K562 (cell line): ENCODE data around the gene CCNY. TPM values are rescaled to one million over a fixed set of nuclear protein-coding genes. Genes with fewer than 3 reads are reported as not detected.

Source experiments
- ATAC-seq: fragments of 200-7000 bp; cut with Tn5 transposase; 3 replicates; pipeline ENCODE4 v1.9.1; 2020; ENCODE audit warnings: moderate library complexity
- BruUV-seq: library from RNA; stranded (reverse); fragments of 400-500 nt; replicated peaks from 2 replicates; lab custom pipeline; 2021; lab: Mats Ljungman, UMichigan
- CTCF ChIA-PET: fragments of 300-600 bp; formaldehyde crosslinking; extraction: SDS; loops from one replicate; lab custom pipeline; 2021; ENCODE audit warnings: low intra/inter-chr PET ratio; lab: Yijun Ruan, JAX
- POLR2A ChIA-PET: fragments of 300-600, 350-650 bp; sonication (Branson Sonifier 250); formaldehyde crosslinking; extraction: SDS; loops from one replicate; lab custom pipeline; 2021; ENCODE audit warnings: antibody characterized with exemption, inconsistent platforms; lab: Yijun Ruan, JAX
- DNase-seq, 4 experiments: peaks; one replicate each; pipeline versions ENCODE4 v3.0.0 to v3.0.0-alpha.2; 2011 to 2018; ENCODE audit warnings: low spot score in 3 of 4, mixed read lengths in 3 of 4; ENCODE audit errors: extremely low read depth in 1 of 4
- FAIRE-seq: peaks from 2 replicates; lab custom pipeline; 2011; peaks lifted over from hg19 to GRCh38; lab: Jason Lieb, UNC
- H2AFZ ChIP-seq: 2 replicates; pipeline ENCODE4 v1.6.0; 2011; ENCODE audit warnings: low read depth, low read length, control low read depth, inconsistent platforms
- H3K27ac ChIP-seq: fragments of 200-600 bp; 3 replicates; pipeline ENCODE4 v1.8.0; 2011; ENCODE audit warnings: low read depth, mild to moderate bottlenecking, control low read depth, inconsistent platforms, low read length, moderate library complexity, mixed read lengths; ENCODE audit errors: extremely low read depth
- H3K27me3 ChIP-seq, 2 experiments: fragments of 300-600 bp in 1 of 2; 2 replicates in 1 of 2; 3 replicates in 1 of 2; pipeline versions ENCODE4 v1.6.0 to v1.8.0; 2011; ENCODE audit warnings: inconsistent platforms in 2 of 2, low read length in 2 of 2, mild to moderate bottlenecking in 1 of 2, mixed read lengths in 1 of 2, moderate library complexity in 1 of 2; ENCODE audit not compliant: control insufficient read depth in 2 of 2, insufficient read depth in 2 of 2
- H3K36me3 ChIP-seq: fragments of 300-600 bp; 3 replicates; pipeline ENCODE4 v1.8.0; 2011; ENCODE audit warnings: mild to moderate bottlenecking, low read length, inconsistent platforms; ENCODE audit not compliant: control insufficient read depth, insufficient read depth
- H3K4me1 ChIP-seq, 2 experiments: fragments of 200-600 bp in 1 of 2; replicated peaks in 1 of 2; 2 replicates in 1 of 2; 3 replicates in 1 of 2; pipeline versions ENCODE4 v1.5.1 to v1.8.0; 2011; ENCODE audit warnings: inconsistent platforms in 2 of 2, low read length in 2 of 2, mild to moderate bottlenecking in 1 of 2, mixed read lengths in 1 of 2, moderate library complexity in 1 of 2; ENCODE audit not compliant: control insufficient read depth in 2 of 2, insufficient read depth in 2 of 2
- H3K4me2 ChIP-seq: 2 replicates; pipeline ENCODE4 v1.6.1; 2011; ENCODE audit warnings: low read length, control low read depth, inconsistent platforms, mixed read lengths; ENCODE audit not compliant: insufficient read depth
- H3K4me3 ChIP-seq: fragments of 200-600 bp; sonication (generic), shearing (Covaris generic); 2 replicates; pipeline ENCODE4 v1.5.1; 2016; ENCODE audit warnings: control low read depth, inconsistent platforms
- H3K79me2 ChIP-seq: fragments of 200-600 bp; 3 replicates; pipeline ENCODE4 v1.8.0; 2011; ENCODE audit warnings: low read length, inconsistent platforms; ENCODE audit not compliant: control insufficient read depth, insufficient read depth
- H3K9ac ChIP-seq, 2 experiments: 2 replicates each; pipeline versions ENCODE4 v1.6.0 to v1.6.1; 2011; ENCODE audit warnings: low read depth in 2 of 2, low read length in 2 of 2, control low read depth in 1 of 2, inconsistent platforms in 1 of 2, mild to moderate bottlenecking in 1 of 2, mixed read lengths in 1 of 2; ENCODE audit not compliant: insufficient read depth in 1 of 2
- H3K9me1 ChIP-seq: one replicate; pipeline ENCODE4 v1.6.0; 2011; ENCODE audit warnings: inconsistent platforms, mild to moderate bottlenecking, low read length, moderate library complexity; ENCODE audit not compliant: control insufficient read depth, insufficient read depth
- H3K9me3 ChIP-seq: replicated peaks from 2 replicates; pipeline ENCODE4 v1.5.1; 2011; ENCODE audit warnings: low read depth, low read length, inconsistent platforms; ENCODE audit not compliant: control insufficient read depth, insufficient read depth
- H4K20me1 ChIP-seq: replicated peaks from 2 replicates; pipeline ENCODE4 v1.6.1; 2011; ENCODE audit warnings: low read length, inconsistent platforms, mixed read lengths; ENCODE audit not compliant: control insufficient read depth, insufficient read depth
- RBM25 ChIP-seq: fragments of 200-400 bp; formaldehyde crosslinking; IDR thresholded peaks from 2 replicates; pipeline ENCODE4 v1.6.1; 2018; ENCODE audit warnings: low read length, low read depth, moderate library complexity; ENCODE audit not compliant: severe bottlenecking
- SRSF1 ChIP-seq: fragments of 200-400 bp; formaldehyde crosslinking; IDR thresholded peaks from 2 replicates; pipeline ENCODE4 v1.6.1; 2017; ENCODE audit warnings: mild to moderate bottlenecking, low read depth, low read length, moderate library complexity
- ZNF146 ChIP-seq: IDR thresholded peaks from one replicate; pipeline ENCODE4 v1.6.1; 2018; ENCODE audit warnings: missing compliant biosample characterization; ENCODE audit not compliant: unreplicated experiment
- ZNF184 ChIP-seq: sonication (generic); formaldehyde crosslinking; IDR thresholded peaks from 2 replicates; pipeline ENCODE4 v1.5.0; 2020; ENCODE audit warnings: missing genetic modification reagents
- ZNF311 ChIP-seq: fragments of 250-450 bp; sonication (Bioruptor Pico); IDR thresholded peaks from 2 replicates; pipeline ENCODE4 v1.4.0; 2020; ENCODE audit warnings: mild to moderate bottlenecking, moderate library complexity
- ZNF436 ChIP-seq: fragments of 250-450, 450-650 bp; sonication (Bioruptor Pico); formaldehyde crosslinking; IDR thresholded peaks from 2 replicates; pipeline ENCODE4 v1.7.0; 2020; ENCODE audit warnings: mild to moderate bottlenecking
- WGBS: fragments of 100-300 bp; shearing (Covaris generic); methylation state at CpG from one replicate; pipeline ENCODE4 v1.1.6; 2016; ENCODE audit warnings: low coverage, mixed read lengths; ENCODE audit not compliant: insufficient coverage; ENCODE audit errors: missing lambda C conversion rate; 5-methylcytosine and 5-hydroxymethylcytosine counted together
- in situ Hi-C: fragments of 300-500 bp; cut with MboI; formaldehyde crosslinking; loops from 4 replicates; pipeline ENCODE4 v1.15.0; 2018; ENCODE audit warnings: inconsistent platforms, mixed read lengths
- intact Hi-C: fragments of 100-400 bp; cut with micrococcal nuclease; formaldehyde crosslinking; loops from 2 replicates; pipeline ENCODE4 v1.14.2; 2022
- polyA plus RNA-seq, 8 experiments: library from polyadenylated mRNA; depleted of rRNA in 4 of 8; stranded (reverse) in 5 of 8; unstranded in 3 of 8; fragments of >200 nt; fragmentation: Nextera tagmentation in 2 of 8; fragmentation: Illumina TruSeq in 1 of 8; extraction: Ambion mirVana in 2 of 8; extraction: Trizol in 1 of 8; gene quantifications; 2 replicates each; pipeline versions ENCODE4 v1.2.1 to v1.2.3, GENCODE V29; 2011 to 2014; ENCODE audit warnings: inconsistent platforms in 1 of 8, missing spikeins in 1 of 8
- total RNA-seq, 7 experiments: library from RNA; depleted of rRNA in 6 of 7; stranded (reverse); fragments of >200 nt in 6 of 7; fragmentation: Illumina TruSeq in 2 of 7; extraction: Trizol in 2 of 7; gene quantifications; 2 replicates each; pipeline versions ENCODE4 v1.2.1 to v1.2.3, GENCODE V29; 2011 to 2021; ENCODE audit warnings: low replicate concordance in 1 of 7
- TF ChIP-seq, protein P1 (sequence below): fragments of 450-650 bp; IDR thresholded peaks from 2 replicates; pipeline ENCODE4 v1.6.1; 2016; ENCODE audit warnings: missing biosample characterization, missing genetic modification characterization

CCNY gene
- total and polyA plus RNA-seq, 9 of the 15 experiments (the other 6 are each of a cell fraction or from before 2014, with no cell fraction given) = 8.4 to 109 (median 38.6) TPM

- TF ChIP-seq, protein P1, sequence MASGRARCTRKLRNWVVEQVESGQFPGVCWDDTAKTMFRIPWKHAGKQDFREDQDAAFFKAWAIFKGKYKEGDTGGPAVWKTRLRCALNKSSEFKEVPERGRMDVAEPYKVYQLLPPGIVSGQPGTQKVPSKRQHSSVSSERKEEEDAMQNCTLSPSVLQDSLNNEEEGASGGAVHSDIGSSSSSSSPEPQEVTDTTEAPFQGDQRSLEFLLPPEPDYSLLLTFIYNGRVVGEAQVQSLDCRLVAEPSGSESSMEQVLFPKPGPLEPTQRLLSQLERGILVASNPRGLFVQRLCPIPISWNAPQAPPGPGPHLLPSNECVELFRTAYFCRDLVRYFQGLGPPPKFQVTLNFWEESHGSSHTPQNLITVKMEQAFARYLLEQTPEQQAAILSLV (tag) = no peak
- TF ChIP-seq ZNF311 (CRISPR knock-in tag) = no peak
- TF ChIP-seq ZNF436 = no peak
Measured at GRCh38 chr10:35320341-35320740, 16.0 kb upstream of the CCNY start (continued).

DNA sequence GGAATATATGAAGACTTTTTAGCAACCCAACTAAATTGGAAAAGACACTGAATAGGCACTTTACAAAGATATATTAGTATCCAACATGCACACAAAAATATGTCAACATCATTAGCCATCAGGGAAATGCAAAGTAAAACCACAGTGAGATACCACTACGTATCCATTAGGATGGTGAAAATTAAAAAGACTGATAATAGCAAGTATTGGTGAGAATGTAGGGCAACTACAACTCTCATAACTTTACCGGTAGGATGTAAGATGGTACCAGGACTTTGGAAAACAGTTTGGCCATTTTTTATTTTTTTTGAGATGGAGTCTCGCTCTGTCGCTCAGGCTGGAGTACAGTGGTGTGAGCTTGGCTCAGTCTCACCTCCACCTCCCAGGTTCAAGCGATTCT is 13.7 kb upstream of the CCNY start:
- Histone ChIP-seq H3K9me1 (no peaks in the 10 kb centered on the region), H3K27ac (no peak overlapping the region), H3K4me1 (no peaks in the 10 kb centered on the region), H3K9me3 (no peaks in the 10 kb centered on the region; the same call in 1 of the 2 replicates), H3K4me2 (no peak overlapping the region), H3K9ac (no peak overlapping the region), H3K36me3 (peaks cover 6% of the 10 kb centered on the region; the same call in 2 of the 3 replicates), H4K20me1 (no peaks in the 10 kb centered on the region), H3K27me3 (no peaks in the 10 kb centered on the region), H3K4me3 (no peak overlapping the region)
- DNase-seq = no peak
- intact Hi-C loops (no loop called here), in situ Hi-C loops (no loop called here)
- ATAC-seq = no peak
- ChIA-PET POLR2A (no interaction called here), CTCF (no interaction called here)
- no peak for FAIRE-seq
- TF ChIP-seq SRSF1 (no peak), RBM25 (peak; percentile 76), ZNF146 (CRISPR knock-in tag) (no peak), ZNF184 (CRISPR knock-in tag) (peak; percentile 92)
- TF ChIP-seq, all 486 proteins: peak for 2
- Histone ChIP-seq H3K79me2 (peaks cover 18% of the 10 kb centered on the region; the same call in 2 of the 3 replicates), H2AFZ (no peak overlapping the region)
- no TSS peak for BruUV-seq
- WGBS = 98% methylated on average over 5 of the region's 5 CpGs
